HepG2 (cell line): ENCODE results near the gene TUBA4A. TPM values are rescaled to one million over a fixed set of nuclear protein-coding genes. Genes with fewer than 3 reads are reported as not detected.

Experiments
- FOXP1 ChIP-seq, 2 experiments: fragments of 450-650 bp in 1 of 2; IDR thresholded peaks; 2 replicates each; pipeline ENCODE4 v1.6.1; 2017 to 2018; ENCODE audit warnings: antibody characterized with exemption in 1 of 2
- KAT7 ChIP-seq: IDR thresholded peaks from 2 replicates; pipeline ENCODE4 v1.6.1; 2018; ENCODE audit warnings: borderline replicate concordance, missing compliant biosample characterization
- KLF13 ChIP-seq: sonication (generic); formaldehyde crosslinking; IDR thresholded peaks from 2 replicates; pipeline ENCODE4 v1.4.0; 2020; ENCODE audit warnings: mild to moderate bottlenecking, missing genetic modification reagents
- PHF5A ChIP-seq: IDR thresholded peaks from one replicate; pipeline ENCODE4 v1.6.1; 2018; ENCODE audit warnings: low read depth, missing genetic modification reagents; ENCODE audit not compliant: unreplicated experiment
- PITX1 ChIP-seq: sonication (generic); formaldehyde crosslinking; IDR thresholded peaks from 2 replicates; pipeline ENCODE4 v1.5.1; 2020; ENCODE audit warnings: mild to moderate bottlenecking, missing genetic modification reagents
- POLR2G ChIP-seq: fragments of 200-400 bp; formaldehyde crosslinking; IDR thresholded peaks from 2 replicates; pipeline ENCODE4 v1.6.1; 2018; ENCODE audit warnings: mild to moderate bottlenecking, low read depth, low read length, moderate library complexity
- RBFOX2 ChIP-seq: fragments of 200-400 bp; formaldehyde crosslinking; IDR thresholded peaks from 2 replicates; pipeline ENCODE4 v1.6.1; 2017; ENCODE audit warnings: low read depth, mild to moderate bottlenecking, low read length
- TGIF2 ChIP-seq: IDR thresholded peaks from 2 replicates; pipeline ENCODE4 v1.6.1; 2016; ENCODE audit warnings: control low read depth, missing compliant biosample characterization
- ZBTB3 ChIP-seq: sonication (generic); formaldehyde crosslinking; IDR thresholded peaks from 2 replicates; pipeline ENCODE4 v1.4.0; 2020; ENCODE audit warnings: low read depth, mild to moderate bottlenecking, moderate library complexity, missing genetic modification reagents, borderline replicate concordance
- ZNF12 ChIP-seq: sonication (generic); formaldehyde crosslinking; IDR thresholded peaks from 2 replicates; pipeline ENCODE4 v1.5.0; 2020; ENCODE audit warnings: missing genetic modification reagents
- ZNF441 ChIP-seq: sonication (generic); formaldehyde crosslinking; IDR thresholded peaks from 2 replicates; pipeline ENCODE4 v1.7.0; 2021; ENCODE audit warnings: missing genetic modification reagents, borderline replicate concordance
- ZZZ3 ChIP-seq: sonication (generic); formaldehyde crosslinking; IDR thresholded peaks from 2 replicates; pipeline ENCODE4 v1.4.0; 2020; ENCODE audit warnings: missing genetic modification reagents, mild to moderate bottlenecking, borderline replicate concordance
- polyA plus RNA-seq, 8 experiments: library from polyadenylated mRNA; depleted of rRNA in 3 of 8; stranded (reverse) in 7 of 8; unstranded in 1 of 8; fragments of >200 nt; fragmentation: Illumina TruSeq in 4 of 8; extraction: Trizol in 4 of 8; gene quantifications; 2 replicates each; pipeline versions ENCODE4 v1.2.1 to v1.2.3, GENCODE V29; 2011 to 2016; ENCODE audit warnings: low read depth in 4 of 8, missing spikeins in 1 of 8, mixed read lengths in 1 of 8; ENCODE audit not compliant: insufficient read depth in 1 of 8
- total RNA-seq, 5 experiments: library from RNA; depleted of rRNA; stranded (reverse); fragments of >200 nt; fragmentation: Illumina TruSeq; extraction: Trizol; gene quantifications; 2 replicates each; pipeline ENCODE4 v1.2.3, GENCODE V29; 2016; ENCODE audit warnings: low read depth in 1 of 5
- TF ChIP-seq, protein P1 (sequence below): sonication (generic); formaldehyde crosslinking; IDR thresholded peaks from 2 replicates; pipeline ENCODE4 v1.4.0; 2020; ENCODE audit warnings: missing genetic modification reagents, borderline replicate concordance
- TF ChIP-seq, protein P2 (sequence below): sonication (generic); formaldehyde crosslinking; IDR thresholded peaks from 2 replicates; pipeline ENCODE4 v1.4.0; 2020; ENCODE audit warnings: missing genetic modification reagents, mild to moderate bottlenecking, borderline replicate concordance
- TF ChIP-seq, protein P3 (sequence below): IDR thresholded peaks from 2 replicates; pipeline ENCODE4 v1.6.1; 2016; ENCODE audit warnings: mild to moderate bottlenecking, missing biosample characterization, missing genetic modification reagents
- TF ChIP-seq, protein P4 (sequence below): sonication (generic); formaldehyde crosslinking; IDR thresholded peaks from 2 replicates; pipeline ENCODE4 v1.5.1; 2020; ENCODE audit warnings: mild to moderate bottlenecking, missing genetic modification reagents, moderate library complexity
- TF ChIP-seq, protein P5 (sequence below): sonication (generic); formaldehyde crosslinking; IDR thresholded peaks from 2 replicates; pipeline ENCODE4 v1.5.0; 2020; ENCODE audit warnings: missing genetic modification reagents

Gene TUBA4A
- total and polyA plus RNA-seq, 2 of the 13 experiments (the other 11 are each of a cell fraction or from before 2014, with no cell fraction given): 1.3 to 12.7 TPM

DNA sequence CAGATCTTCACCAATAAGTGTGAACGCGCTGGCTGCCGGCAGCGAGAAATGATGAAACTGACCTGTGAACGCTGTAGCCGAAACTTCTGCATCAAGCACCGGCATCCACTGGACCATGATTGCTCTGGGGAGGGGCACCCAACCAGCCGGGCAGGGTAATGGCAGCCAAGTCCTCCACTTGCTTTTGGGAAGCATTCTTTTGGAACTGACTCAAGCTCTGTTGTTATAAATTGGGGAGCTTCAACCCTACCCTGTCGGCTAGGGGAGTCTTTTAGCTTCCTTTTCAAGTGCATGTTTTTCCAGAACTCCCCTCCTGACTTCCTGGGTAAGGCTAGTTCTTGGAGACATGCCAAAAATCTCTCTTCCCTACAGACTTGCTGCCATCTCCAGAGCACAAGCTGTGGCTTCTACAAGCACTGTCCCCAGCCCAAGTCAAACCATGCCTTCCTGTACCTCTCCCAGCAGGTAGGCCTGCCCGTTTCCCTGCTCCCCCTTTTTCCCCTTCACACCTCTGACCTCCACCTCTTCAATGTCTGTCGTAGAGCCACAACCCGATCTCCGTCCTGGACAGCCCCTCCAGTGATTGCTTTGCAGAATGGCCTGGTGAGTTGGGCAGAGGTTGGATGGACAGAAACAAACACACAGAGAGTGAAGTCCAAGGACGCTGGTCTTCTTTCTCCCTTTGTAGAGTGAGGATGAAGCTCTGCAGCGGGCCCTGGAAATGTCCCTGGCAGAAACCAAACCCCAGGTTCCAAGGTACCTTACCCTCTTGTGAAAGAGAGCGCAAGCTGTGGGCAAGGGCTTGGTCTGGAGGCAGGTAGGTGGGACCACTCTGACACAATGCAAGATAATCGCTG lies 45.6 kb downstream of the TUBA4A start (continued):
- TF ChIP-seq, protein P1, sequence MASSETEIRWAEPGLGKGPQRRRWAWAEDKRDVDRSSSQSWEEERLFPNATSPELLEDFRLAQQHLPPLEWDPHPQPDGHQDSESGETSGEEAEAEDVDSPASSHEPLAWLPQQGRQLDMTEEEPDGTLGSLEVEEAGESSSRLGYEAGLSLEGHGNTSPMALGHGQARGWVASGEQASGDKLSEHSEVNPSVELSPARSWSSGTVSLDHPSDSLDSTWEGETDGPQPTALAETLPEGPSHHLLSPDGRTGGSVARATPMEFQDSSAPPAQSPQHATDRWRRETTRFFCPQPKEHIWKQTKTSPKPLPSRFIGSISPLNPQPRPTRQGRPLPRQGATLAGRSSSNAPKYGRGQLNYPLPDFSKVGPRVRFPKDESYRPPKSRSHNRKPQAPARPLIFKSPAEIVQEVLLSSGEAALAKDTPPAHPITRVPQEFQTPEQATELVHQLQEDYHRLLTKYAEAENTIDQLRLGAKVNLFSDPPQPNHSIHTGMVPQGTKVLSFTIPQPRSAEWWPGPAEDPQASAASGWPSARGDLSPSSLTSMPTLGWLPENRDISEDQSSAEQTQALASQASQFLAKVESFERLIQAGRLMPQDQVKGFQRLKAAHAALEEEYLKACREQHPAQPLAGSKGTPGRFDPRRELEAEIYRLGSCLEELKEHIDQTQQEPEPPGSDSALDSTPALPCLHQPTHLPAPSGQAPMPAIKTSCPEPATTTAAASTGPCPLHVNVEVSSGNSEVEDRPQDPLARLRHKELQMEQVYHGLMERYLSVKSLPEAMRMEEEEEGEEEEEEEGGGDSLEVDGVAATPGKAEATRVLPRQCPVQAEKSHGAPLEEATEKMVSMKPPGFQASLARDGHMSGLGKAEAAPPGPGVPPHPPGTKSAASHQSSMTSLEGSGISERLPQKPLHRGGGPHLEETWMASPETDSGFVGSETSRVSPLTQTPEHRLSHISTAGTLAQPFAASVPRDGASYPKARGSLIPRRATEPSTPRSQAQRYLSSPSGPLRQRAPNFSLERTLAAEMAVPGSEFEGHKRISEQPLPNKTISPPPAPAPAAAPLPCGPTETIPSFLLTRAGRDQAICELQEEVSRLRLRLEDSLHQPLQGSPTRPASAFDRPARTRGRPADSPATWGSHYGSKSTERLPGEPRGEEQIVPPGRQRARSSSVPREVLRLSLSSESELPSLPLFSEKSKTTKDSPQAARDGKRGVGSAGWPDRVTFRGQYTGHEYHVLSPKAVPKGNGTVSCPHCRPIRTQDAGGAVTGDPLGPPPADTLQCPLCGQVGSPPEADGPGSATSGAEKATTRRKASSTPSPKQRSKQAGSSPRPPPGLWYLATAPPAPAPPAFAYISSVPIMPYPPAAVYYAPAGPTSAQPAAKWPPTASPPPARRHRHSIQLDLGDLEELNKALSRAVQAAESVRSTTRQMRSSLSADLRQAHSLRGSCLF (CRISPR knock-in tag): no peak
- TF ChIP-seq KAT7 (peak; percentile 32; the same call in 1 of the 2 replicates), KLF13 (no peak), PHF5A (peak; percentile 83), ZNF12 (CRISPR knock-in tag) (no peak), ZZZ3 (CRISPR knock-in tag) (no peak), RBFOX2 (no peak), FOXP1 (IDR thresholded peaks at IDR 0.05) (no peak), FOXP1 (CRISPR knock-in tag; IDR thresholded peaks at IDR 0.05) (peak; percentile 65), TGIF2 (CRISPR knock-in tag) (peak; percentile 75), POLR2G (peak; percentile 73), ZBTB3 (CRISPR knock-in tag) (0 out of 2 replicates have a peak, but pooled peaks have one; percentile 44), PITX1 (CRISPR knock-in tag) (peak; percentile 32; the same call in 1 of the 2 replicates), ZNF441 (no peak)
- TF ChIP-seq, protein P2, sequence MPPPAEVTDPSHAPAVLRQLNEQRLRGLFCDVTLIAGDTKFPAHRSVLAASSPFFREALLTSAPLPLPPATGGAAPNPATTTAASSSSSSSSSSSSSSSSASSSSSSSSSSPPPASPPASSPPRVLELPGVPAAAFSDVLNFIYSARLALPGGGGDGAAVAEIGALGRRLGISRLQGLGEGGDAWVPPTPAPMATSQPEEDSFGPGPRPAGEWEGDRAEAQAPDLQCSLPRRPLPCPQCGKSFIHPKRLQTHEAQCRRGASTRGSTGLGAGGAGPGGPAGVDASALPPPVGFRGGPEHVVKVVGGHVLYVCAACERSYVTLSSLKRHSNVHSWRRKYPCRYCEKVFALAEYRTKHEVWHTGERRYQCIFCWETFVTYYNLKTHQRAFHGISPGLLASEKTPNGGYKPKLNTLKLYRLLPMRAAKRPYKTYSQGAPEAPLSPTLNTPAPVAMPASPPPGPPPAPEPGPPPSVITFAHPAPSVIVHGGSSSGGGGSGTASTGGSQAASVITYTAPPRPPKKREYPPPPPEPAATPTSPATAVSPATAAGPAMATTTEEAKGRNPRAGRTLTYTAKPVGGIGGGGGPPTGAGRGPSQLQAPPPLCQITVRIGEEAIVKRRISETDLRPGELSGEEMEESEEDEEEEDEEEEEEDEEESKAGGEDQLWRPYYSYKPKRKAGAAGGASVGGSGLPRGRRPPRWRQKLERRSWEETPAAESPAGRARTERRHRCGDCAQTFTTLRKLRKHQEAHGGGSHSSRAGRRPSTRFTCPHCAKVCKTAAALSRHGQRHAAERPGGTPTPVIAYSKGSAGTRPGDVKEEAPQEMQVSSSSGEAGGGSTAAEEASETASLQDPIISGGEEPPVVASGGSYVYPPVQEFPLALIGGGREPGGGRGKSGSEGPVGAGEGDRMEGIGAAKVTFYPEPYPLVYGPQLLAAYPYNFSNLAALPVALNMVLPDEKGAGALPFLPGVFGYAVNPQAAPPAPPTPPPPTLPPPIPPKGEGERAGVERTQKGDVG (CRISPR knock-in tag): peak; percentile 18; the same call in 1 of the 2 replicates
- TF ChIP-seq, protein P3, sequence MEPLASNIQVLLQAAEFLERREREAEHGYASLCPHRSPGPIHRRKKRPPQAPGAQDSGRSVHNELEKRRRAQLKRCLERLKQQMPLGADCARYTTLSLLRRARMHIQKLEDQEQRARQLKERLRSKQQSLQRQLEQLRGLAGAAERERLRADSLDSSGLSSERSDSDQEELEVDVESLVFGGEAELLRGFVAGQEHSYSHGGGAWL: no peak
- TF ChIP-seq, protein P4, sequence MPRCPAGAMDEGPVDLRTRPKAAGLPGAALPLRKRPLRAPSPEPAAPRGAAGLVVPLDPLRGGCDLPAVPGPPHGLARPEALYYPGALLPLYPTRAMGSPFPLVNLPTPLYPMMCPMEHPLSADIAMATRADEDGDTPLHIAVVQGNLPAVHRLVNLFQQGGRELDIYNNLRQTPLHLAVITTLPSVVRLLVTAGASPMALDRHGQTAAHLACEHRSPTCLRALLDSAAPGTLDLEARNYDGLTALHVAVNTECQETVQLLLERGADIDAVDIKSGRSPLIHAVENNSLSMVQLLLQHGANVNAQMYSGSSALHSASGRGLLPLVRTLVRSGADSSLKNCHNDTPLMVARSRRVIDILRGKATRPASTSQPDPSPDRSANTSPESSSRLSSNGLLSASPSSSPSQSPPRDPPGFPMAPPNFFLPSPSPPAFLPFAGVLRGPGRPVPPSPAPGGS (CRISPR knock-in tag): peak; percentile 37
- TF ChIP-seq, protein P5, sequence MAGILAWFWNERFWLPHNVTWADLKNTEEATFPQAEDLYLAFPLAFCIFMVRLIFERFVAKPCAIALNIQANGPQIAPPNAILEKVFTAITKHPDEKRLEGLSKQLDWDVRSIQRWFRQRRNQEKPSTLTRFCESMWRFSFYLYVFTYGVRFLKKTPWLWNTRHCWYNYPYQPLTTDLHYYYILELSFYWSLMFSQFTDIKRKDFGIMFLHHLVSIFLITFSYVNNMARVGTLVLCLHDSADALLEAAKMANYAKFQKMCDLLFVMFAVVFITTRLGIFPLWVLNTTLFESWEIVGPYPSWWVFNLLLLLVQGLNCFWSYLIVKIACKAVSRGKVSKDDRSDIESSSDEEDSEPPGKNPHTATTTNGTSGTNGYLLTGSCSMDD (CRISPR knock-in tag): no peak
